Hematopoietic multipotent progenitor cell (in vitro differentiated cells): ENCODE data around the gene APOC1. TPM values are rescaled to one million over a fixed set of nuclear protein-coding genes. Genes with fewer than 3 reads are reported as not detected.
A peak's percentile ranks its signal among the peaks of the same experiment; 100 is the strongest.

Experiments
- DNase-seq, 3 donors: peaks; one replicate each; pipeline ENCODE4 v3.0.0-alpha.2; 2011 to 2015; ENCODE audit warnings: low read depth in 2 of 3, low spot score in 2 of 3
- total RNA-seq: library from RNA; depleted of rRNA; stranded (reverse); fragments of >200 nt; gene quantifications from one replicate; pipeline ENCODE4 v1.2.3, GENCODE V29; 2012

APOC1 gene
- total RNA-seq, 1 donor = 3.0 TPM

GRCh38 chr19:44954278-44954648 is 39.9 kb downstream of the APOC1 start:
- no peak for DNase-seq

- peak; percentile 96 to 98 (median 97) for DNase-seq
Measured at GRCh38 chr19:44954649-44955504, 40.5 kb downstream of the APOC1 start, which contains the start of gene CLPTM1. TSS of gene CLPTM1 (plus strand) at chr19:44955380. CDS start at chr19:44955396, 16 bp downstream.

DNA sequence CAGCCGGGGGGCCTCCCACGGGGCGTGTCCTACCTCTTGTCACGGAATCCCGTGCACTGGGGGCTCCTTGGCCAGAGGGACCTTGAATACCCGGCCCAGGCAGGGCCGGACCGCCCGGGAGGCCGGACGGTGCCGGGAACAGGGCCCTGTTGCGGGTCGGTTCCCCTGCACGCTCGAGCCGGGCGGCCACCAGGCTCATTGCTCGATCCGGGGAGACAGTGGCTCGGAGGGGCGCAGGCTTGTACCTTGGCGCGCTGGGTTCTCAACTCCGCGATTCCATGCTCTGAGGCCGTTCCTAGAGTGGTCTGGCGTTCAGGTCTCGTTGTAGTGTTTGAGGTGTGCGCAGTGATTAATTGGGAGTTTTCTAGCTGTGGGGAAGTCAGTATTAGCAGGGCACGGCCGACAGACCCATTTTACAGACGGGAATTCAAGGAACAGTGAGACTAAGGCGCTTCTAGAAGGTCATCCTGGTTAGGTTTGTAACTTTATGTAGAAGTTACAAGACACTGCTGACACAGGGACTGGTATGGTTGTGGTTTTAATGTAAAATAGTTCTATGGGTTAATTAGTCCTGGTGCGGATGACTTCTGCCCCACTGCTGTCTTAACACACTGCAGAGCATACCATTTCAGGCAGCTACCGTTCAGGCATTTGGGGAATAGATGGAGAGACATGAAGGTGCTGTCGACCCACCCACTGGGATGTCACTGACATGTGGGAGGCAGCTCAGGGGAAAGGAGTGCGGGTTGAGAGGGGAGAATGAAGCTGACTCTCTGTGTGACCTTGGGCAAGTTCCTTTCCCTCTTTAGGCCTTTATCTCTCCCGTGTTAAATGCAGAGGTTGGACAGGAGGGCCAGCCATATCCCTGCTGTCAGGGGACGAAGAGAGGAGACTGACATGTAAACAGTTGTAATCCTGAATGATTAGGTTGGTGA is 41.4 kb downstream of the APOC1 start:
- no peak for DNase-seq

GRCh38 chr19:44957526-44957925 is 43.1 kb downstream of the APOC1 start:
- DNase-seq = no peak

GRCh38 chr19:44958090-44958489 is 43.7 kb downstream of the APOC1 start:
- no peak for DNase-seq

GRCh38 chr19:44959691-44960090 is 45.3 kb downstream of the APOC1 start:
- DNase-seq = no peak

GRCh38 chr19:44960906-44961728 is 46.7 kb downstream of the APOC1 start:
- DNase-seq = no peak

DNA sequence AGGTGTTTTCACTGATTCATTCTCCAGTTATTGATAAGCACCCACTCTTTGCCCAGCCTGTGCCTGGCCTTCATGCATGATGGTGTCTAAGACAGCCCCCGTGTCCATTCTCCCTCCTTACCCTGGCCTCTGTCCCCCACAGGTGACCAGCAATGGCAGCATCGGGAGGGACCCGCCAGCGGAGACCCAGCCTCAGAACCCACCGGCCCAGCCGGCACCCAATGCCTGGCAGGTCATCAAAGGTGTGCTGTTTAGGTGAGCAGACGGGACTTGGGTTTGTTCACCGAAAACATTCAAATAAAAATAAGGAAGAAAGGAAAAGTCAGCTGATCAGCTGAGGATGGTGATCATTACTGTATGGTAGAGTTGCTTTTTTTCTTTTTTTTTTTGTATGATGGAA is 47.4 kb downstream of the APOC1 start:
- no peak for DNase-seq

DNA sequence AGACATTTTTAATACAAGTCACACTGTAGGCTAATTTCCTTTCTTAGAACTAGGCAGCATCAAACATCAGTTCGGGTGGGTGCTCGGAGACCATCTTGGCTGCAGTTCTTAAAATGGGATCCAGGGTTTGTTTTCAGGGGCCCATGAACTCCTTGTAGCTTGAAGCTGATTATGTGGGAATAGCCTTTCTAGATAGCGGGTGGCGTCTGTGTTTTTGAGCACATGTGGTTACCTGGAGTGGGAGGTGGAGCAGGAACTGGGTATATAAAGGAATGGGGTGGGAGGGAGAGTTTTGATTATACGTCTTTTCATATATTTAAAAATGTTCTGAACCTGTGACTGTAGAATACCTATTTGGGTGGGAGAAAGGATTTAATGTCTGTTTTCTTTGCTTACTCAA is 53.7 kb downstream of the APOC1 start:
- no peak for DNase-seq

GRCh38 chr19:44968670-44969069 is 54.3 kb downstream of the APOC1 start:
- DNase-seq = no peak

Other genes starting within 250 kb of the APOC1 start
- gene CEACAM19, start 243.1 kb upstream of the APOC1 start, total RNA-seq = 1.6 TPM
- gene CEACAM16, start 215.5 kb upstream of the APOC1 start, total RNA-seq = not detected
- gene BCL3, start 165.9 kb upstream of the APOC1 start, total RNA-seq = 31.0 TPM
- gene CBLC, start 136.7 kb upstream of the APOC1 start, total RNA-seq = 0.54 TPM
- gene BCAM, start 105.5 kb upstream of the APOC1 start, total RNA-seq = 8.6 TPM
- 79.4 TPM for gene NECTIN2, start 68.3 kb upstream of the APOC1 start, total RNA-seq
- 57.6 TPM for gene TOMM40, start 23.4 kb upstream of the APOC1 start, total RNA-seq
- 6.2 TPM for gene APOE, start 8.8 kb upstream of the APOC1 start, total RNA-seq
- not detected for gene APOC4, start 27.6 kb downstream of the APOC1 start, total RNA-seq
- gene APOC2, start 31.4 kb downstream of the APOC1 start, total RNA-seq = 0.27 TPM
- 49.8 TPM for gene CLPTM1, start 40.8 kb downstream of the APOC1 start, total RNA-seq
- gene RELB, start 86.9 kb downstream of the APOC1 start, total RNA-seq = 25.6 TPM
- 39.0 TPM for gene CLASRP, start 124.4 kb downstream of the APOC1 start, total RNA-seq
- gene ZNF296, start 161.9 kb downstream of the APOC1 start, total RNA-seq = 1.3 TPM
- 32.3 TPM for gene GEMIN7, start 164.7 kb downstream of the APOC1 start, total RNA-seq
- 21.8 TPM for gene PPP1R37, start 178.6 kb downstream of the APOC1 start, total RNA-seq
- gene NKPD1, start 246.4 kb downstream of the APOC1 start, total RNA-seq = 1.6 TPM